Renal cortex interstitium (tissue), 11 donors: Measurements from ENCODE around the gene MRPS25. TPM values are rescaled to one million over a fixed set of nuclear protein-coding genes. Genes with fewer than 3 reads are reported as not detected.
"Not testable (repeated sequence)": the region's sequence is repeated elsewhere in the genome, so short reads cannot be mapped to it uniquely, and the experiment has no call there.

ENCODE experiments used
- DNase-seq, 11 donors: peaks; one replicate each; pipeline ENCODE4 v3.0.0-alpha.2; 2013; ENCODE audit warnings: low read depth in 9 of 11, low spot score in 4 of 11; ENCODE audit errors: extremely low read depth in 1 of 11
- polyA plus RNA-seq, 3 donors: library from polyadenylated mRNA; unstranded; fragments of 120-200 nt; gene quantifications; one replicate each; pipeline ENCODE4 v1.2.1, GENCODE V29; 2013; ENCODE audit not compliant: insufficient read length in 3 of 3

The MRPS25 gene
- polyA plus RNA-seq, 3 donors, result 64.9 to 107 (median 67.9) TPM

DNA sequence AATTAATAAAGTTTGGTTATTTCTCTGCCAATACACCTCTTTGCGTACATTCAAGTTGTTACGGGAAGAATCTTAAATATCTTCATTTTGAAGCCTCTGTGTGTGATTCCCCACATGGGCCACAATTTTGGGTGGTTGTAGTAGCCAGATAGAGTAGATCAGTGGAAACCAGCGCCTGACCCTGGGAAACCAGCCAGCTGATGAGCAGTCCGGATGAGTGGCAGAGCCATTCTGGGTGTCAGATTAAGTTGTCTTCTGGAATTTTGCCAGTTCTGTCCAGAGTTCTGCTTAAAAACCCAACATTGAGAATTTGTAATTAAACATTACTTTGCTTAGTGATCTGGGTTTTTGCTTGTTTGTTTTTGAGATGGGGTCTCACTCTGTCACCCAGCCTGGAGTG, 49.7 kb downstream of the MRPS25 start:
- DNase-seq, result no peak

DNA sequence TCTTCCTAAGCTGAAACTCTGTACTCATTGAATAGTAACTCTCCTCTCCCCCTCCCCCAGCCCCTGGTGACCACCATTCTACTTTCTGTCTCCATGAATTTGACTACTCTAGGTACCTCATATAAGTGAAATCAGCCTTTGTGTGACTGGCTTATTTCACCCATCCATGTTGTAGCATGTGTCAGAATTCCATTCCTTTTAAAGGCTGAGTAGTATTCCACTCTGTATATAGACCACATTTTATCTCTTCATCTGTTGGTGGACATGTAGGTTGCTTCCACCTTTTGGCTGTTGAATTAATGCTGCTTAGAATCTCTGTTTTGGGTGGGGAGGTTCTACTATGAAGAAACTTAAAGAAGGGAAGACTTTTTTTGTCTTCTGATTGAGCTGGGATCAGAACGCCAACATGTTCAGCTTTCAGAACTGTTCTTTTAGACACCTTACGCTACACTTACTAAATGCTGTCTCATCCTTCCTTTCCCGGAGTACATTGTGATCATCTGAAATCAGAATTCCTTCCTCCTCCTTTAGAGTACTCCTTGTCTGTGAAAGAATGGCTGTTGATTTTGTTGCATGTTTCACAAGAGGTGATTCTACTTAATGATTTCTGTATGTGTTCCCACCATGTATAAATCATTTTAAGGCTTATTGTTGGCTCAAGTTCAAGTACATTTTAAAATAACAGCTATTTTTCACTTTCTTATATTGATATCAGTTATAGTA, 50.3 kb downstream of the MRPS25 start:
- no peak for DNase-seq

DNA sequence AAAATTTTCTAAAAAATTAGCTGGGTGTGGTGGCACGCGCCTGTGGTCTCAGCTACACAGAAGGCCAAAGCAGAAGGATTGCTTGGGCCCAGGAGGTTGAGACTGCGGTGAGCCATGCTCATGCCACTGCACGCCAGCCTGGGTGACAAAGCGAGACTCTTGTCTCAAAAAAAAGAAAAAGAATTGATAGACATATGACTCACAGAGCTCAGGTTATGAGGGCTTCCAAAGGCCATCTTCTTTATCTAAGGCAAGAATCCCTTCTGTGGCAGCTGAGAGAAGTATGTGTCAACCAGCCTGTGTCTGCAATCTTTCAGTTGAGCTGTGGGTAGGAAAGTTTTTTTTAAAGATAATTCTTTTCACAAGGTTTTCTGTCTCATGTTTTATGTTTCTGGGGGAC, 53.9 kb downstream of the MRPS25 start:
- no peak for DNase-seq

DNA sequence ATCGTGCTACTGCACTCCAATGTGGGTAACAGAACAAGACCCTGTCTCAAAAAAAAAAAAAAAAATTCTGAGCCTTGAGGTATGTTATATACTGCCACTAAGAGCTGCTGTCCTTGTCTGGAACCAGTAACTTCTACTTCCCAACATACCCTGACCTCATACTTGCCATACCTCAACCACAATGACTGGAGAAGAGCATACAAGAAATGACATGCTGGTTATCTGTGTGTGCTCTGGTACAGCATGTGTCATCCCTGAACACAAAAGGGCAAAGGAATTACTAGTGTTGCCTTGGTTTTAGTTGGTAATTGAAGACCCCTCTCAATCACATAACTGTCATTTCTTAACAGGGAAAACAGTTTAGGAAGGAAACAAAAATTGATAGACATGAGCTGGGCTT, 54.5 kb downstream of the MRPS25 start:
- DNase-seq, result no peak

DNA sequence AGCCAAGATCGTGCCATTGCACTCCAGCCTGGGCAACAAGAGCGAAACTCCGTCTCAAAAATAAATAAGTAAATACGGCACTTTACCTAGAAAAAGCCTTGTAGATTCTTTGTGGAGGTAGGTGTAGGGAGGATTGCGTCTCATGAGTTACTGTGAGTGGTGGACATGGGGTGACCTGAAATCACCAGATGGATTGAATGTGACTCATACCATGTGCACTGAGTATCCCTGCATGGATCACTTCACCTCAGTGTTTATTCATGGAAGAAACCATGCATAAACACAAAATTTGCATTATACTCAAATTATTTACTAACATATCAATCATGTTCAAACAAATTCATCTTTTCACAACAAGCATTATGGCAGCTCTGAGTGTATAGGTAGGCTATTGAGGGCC, 55.9 kb downstream of the MRPS25 start:
- DNase-seq, result no peak

DNA sequence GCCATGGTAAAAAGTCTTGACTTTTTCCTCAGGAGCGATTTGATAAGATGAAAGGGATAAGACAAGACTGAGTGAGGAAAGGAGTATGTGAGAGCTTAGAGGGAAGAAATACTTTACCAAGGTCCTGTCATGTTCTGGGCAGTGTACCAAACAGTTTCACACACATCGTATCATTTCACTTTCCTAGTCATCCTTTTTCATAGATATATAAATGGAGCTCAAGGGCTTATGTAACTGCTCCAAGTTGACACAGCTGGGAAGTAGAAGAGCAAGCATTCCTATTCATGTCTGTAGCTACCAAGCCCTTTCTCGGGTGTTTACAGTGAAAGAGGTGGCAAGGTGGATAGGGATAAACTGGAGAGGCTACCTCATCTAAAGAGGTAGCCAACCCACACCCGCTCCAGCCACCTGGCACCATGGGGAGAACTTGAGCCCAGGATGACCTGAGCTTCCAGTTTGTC, 57.4 kb downstream of the MRPS25 start:
- no peak for DNase-seq

- not testable (repeated sequence) for DNase-seq
Measured at GRCh38 chr3:14999182-14999581, 65.9 kb downstream of the MRPS25 start.

Other genes with a start within 250 kb of the MRPS25 start
- 10 to 100 TPM; 21.5 to 27.7 (median 22.9) TPM for gene FGD5, start 246.4 kb downstream of the MRPS25 start, polyA plus RNA-seq
- 10 to 100 TPM; 43.4 to 61.8 (median 44.4) TPM for gene NR2C2, start 117.7 kb downstream of the MRPS25 start, polyA plus RNA-seq
- gene RBSN, start 33.8 kb upstream of the MRPS25 start, polyA plus RNA-seq, result 10 to 100 TPM; 23.5 to 28.8 (median 25.7) TPM
- gene CAPN7, start 140.9 kb upstream of the MRPS25 start, polyA plus RNA-seq, result 10 to 100 TPM; 40.3 to 54.1 (median 51.6) TPM